ENCODE results near the gene CHST6. TPM values are rescaled to one million over a fixed set of nuclear protein-coding genes. Genes with fewer than 3 reads are reported as not detected.

The CHST6 gene
- total and polyA plus RNA-seq, 10 of the 15 experiments (the other 5 are each of a cell fraction or from before 2014, with no cell fraction given) = 0.14 to 2.5 (median 0.51) TPM

DNA sequence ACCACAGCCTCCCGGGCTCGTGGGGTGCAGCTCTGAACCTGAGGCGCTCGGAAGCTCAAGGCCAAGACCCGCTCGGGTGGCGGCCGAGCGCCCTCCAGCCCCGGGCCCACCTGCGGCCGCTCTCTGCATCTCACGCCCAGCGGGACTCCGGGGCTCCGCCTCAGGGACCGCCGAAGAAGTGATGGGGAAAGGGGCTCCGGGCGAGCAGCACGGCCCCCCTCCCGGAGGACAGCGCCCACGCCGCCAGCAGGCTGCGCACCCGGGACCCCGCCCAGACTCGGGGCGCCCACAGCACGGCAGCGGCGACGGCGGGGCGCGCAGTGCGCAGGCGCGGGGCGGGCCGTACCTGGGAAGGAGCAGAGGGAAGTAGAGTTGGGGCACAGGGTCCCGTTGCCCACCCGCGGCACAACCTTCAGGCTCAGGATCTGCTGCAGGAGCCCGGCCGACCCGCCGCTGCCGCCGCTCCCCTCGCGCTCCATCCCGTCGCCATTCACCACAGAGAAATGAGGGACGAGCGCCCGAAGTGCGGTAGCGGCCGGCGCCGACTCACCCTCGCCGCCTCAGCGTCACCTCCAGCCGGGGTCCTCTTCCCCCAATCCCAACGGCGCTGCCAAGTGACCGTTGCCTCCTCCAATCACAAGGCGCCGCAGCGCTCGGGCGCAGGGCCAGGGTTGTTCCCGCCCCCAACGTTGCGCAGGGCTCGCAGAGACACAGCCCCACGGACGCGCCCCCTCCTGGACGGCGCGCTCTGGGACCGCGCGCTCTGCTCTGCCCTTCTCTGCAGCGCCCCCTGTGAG, 30.9 kb downstream of the CHST6 start, which contains the start of gene TMEM170A:
TSS of gene TMEM170A (minus strand) at position 568 of the 797 bp plus-strand sequence. CDS start at position 479, 89 bp downstream.
- H4K20me1 ChIP-seq (ENCODE audit: control insufficient read depth, insufficient read depth) = no peaks in the 10 kb centered on the region
- FAIRE-seq (peak; percentile 83), DNase-seq (ENCODE audit: low read depth, low spot score) (peak; percentile 94), ATAC-seq (peak; percentile 96)
- peaks cover 44% of the 10 kb centered on the region for H3K79me2 ChIP-seq (ENCODE audit: control insufficient read depth, insufficient read depth, low read length)
- ChIA-PET SMC1A (ENCODE audit: uncharacterized antibody, unreplicated experiment) (interaction anchor here (0.6 to 1.4 kb wide), 9 partner anchors 9 to 265 kb away, joined by 3 to 7 read pairs (median 3); partner anchors contain the start of genes CFDP1, KARS1 and TERF2IP), CTCF (interaction anchor here (0.6 to 4.3 kb wide), 40 partner anchors 8 to 281 kb away, joined by 3 to 34 read pairs (median 4); partner anchors contain the start of genes ADAT1, CFDP1 and CHST6), POLR2A (interaction anchor here (0.6 to 1.3 kb wide), 8 partner anchors 30 to 138 kb away, joined by 3 to 7 read pairs (median 3); partner anchors contain the start of gene CFDP1), RAD21 (ENCODE audit: unreplicated experiment) (interaction anchor here (0.8 to 2.6 kb wide), 8 partner anchors 43 to 264 kb away, joined by 3 to 14 read pairs (median 3); partner anchors contain the start of genes ADAT1, KARS1 and TERF2IP)
- H3K27me3 ChIP-seq (replicated peaks in 1 of 2; ENCODE audit: control insufficient read depth in 2 of 2, insufficient read depth in 2 of 2, low read length in 1 of 2) = no peaks in the 10 kb centered on the region
- peak within 1 kb of the TSS; percentile 97 for H2AFZ ChIP-seq (ENCODE audit: control insufficient read depth, low read depth, low read length)
- intact Hi-C loops (cut with micrococcal nuclease; ENCODE audit: unreplicated experiment) (loop anchor here (1.0 to 5.0 kb wide), 6 partner anchors 31 to 265 kb away; partner anchors contain the start of genes ADAT1 and CFDP1), in situ Hi-C loops (cut with MboI) (loop anchor here (10.0 to 25.0 kb wide), 2 partner anchors 160 to 1723 kb away; partner anchors contain the start of genes ADAT1, MON1B and SYCE1L)
- WGBS (ENCODE audit: insufficient coverage, insufficient replicate concordance, low lambda C conversion rate, missing lambda C conversion rate) = under 1% methylated on average over 77 of the region's 89 CpGs
- peak within 1 kb of the TSS; percentile 82 for H3K4me2 ChIP-seq (ENCODE audit: control insufficient read depth, insufficient read depth)
- H3K4me1 ChIP-seq (ENCODE audit: control insufficient read depth, insufficient read depth, low read length) = peaks cover 6% of the 10 kb centered on the region
- H3K9ac ChIP-seq (ENCODE audit: control insufficient read depth, insufficient read depth, low read length) = peak within 1 kb of the TSS; percentile 82
- peaks cover 0 to 2% of the 10 kb centered on the region in 2 experiments; a peak in 2 of 4 replicates for H3K36me3 ChIP-seq (ENCODE audit: control insufficient read depth in 2 of 2, insufficient read depth in 2 of 2, low read length in 1 of 2)
- H3K4me3 ChIP-seq = peak within 1 kb of the TSS; percentile 89
- no TSS peak for BruUV-seq (replicated peaks)
- H3K9me3 ChIP-seq (replicated peaks; ENCODE audit: control insufficient read depth, insufficient read depth, low read length) = no peaks in the 10 kb centered on the region
- H3K27ac ChIP-seq (ENCODE audit: control insufficient read depth, insufficient read depth) = peak within 1 kb of the TSS; percentile 85
- TF ChIP-seq SREBF1 (IDR thresholded peaks at IDR 0.05; ENCODE audit: low read length) = no peak
- TF ChIP-seq STAT3 (IDR thresholded peaks at IDR 0.05; ENCODE audit: low read depth, low read length) = no peak
- TF ChIP-seq ZNF217 (IDR thresholded peaks at IDR 0.05) = no peak
- TF ChIP-seq, protein P1, sequence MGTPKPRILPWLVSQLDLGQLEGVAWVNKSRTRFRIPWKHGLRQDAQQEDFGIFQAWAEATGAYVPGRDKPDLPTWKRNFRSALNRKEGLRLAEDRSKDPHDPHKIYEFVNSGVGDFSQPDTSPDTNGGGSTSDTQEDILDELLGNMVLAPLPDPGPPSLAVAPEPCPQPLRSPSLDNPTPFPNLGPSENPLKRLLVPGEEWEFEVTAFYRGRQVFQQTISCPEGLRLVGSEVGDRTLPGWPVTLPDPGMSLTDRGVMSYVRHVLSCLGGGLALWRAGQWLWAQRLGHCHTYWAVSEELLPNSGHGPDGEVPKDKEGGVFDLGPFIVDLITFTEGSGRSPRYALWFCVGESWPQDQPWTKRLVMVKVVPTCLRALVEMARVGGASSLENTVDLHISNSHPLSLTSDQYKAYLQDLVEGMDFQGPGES (IDR thresholded peaks at IDR 0.05) = peak; percentile 77
- no peak for TF ChIP-seq ZBED1 (IDR thresholded peaks at IDR 0.05; ENCODE audit: borderline replicate concordance)
- 0 out of 2 replicates have a peak, but pooled peaks have one; percentile 29 for TF ChIP-seq MYB (IDR thresholded peaks at IDR 0.05; ENCODE audit: borderline replicate concordance, low read depth, low read length)
- TF ChIP-seq, protein P2, sequence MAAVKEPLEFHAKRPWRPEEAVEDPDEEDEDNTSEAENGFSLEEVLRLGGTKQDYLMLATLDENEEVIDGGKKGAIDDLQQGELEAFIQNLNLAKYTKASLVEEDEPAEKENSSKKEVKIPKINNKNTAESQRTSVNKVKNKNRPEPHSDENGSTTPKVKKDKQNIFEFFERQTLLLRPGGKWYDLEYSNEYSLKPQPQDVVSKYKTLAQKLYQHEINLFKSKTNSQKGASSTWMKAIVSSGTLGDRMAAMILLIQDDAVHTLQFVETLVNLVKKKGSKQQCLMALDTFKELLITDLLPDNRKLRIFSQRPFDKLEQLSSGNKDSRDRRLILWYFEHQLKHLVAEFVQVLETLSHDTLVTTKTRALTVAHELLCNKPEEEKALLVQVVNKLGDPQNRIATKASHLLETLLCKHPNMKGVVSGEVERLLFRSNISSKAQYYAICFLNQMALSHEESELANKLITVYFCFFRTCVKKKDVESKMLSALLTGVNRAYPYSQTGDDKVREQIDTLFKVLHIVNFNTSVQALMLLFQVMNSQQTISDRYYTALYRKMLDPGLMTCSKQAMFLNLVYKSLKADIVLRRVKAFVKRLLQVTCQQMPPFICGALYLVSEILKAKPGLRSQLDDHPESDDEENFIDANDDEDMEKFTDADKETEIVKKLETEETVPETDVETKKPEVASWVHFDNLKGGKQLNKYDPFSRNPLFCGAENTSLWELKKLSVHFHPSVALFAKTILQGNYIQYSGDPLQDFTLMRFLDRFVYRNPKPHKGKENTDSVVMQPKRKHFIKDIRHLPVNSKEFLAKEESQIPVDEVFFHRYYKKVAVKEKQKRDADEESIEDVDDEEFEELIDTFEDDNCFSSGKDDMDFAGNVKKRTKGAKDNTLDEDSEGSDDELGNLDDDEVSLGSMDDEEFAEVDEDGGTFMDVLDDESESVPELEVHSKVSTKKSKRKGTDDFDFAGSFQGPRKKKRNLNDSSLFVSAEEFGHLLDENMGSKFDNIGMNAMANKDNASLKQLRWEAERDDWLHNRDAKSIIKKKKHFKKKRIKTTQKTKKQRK (IDR thresholded peaks at IDR 0.05; ENCODE audit: low read depth, low read length) = no peak
- peak; percentile 22 for TF ChIP-seq FOS (IDR thresholded peaks at IDR 0.05; ENCODE audit: borderline replicate concordance, extremely low read depth, insufficient read length)
- no peak for TF ChIP-seq MTA3 (IDR thresholded peaks at IDR 0.05; ENCODE audit: borderline replicate concordance, low read length)
- TF ChIP-seq, protein P3, sequence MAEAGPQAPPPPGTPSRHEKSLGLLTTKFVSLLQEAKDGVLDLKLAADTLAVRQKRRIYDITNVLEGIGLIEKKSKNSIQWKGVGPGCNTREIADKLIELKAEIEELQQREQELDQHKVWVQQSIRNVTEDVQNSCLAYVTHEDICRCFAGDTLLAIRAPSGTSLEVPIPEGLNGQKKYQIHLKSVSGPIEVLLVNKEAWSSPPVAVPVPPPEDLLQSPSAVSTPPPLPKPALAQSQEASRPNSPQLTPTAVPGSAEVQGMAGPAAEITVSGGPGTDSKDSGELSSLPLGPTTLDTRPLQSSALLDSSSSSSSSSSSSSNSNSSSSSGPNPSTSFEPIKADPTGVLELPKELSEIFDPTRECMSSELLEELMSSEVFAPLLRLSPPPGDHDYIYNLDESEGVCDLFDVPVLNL (IDR thresholded peaks at IDR 0.05; ENCODE audit: low read depth, low read length) = peak; percentile 59; the same call in 1 of the 2 replicates
- no peak for TF ChIP-seq BRCA1 (IDR thresholded peaks at IDR 0.05; ENCODE audit: low read depth, low read length)
- TF ChIP-seq, protein P4, sequence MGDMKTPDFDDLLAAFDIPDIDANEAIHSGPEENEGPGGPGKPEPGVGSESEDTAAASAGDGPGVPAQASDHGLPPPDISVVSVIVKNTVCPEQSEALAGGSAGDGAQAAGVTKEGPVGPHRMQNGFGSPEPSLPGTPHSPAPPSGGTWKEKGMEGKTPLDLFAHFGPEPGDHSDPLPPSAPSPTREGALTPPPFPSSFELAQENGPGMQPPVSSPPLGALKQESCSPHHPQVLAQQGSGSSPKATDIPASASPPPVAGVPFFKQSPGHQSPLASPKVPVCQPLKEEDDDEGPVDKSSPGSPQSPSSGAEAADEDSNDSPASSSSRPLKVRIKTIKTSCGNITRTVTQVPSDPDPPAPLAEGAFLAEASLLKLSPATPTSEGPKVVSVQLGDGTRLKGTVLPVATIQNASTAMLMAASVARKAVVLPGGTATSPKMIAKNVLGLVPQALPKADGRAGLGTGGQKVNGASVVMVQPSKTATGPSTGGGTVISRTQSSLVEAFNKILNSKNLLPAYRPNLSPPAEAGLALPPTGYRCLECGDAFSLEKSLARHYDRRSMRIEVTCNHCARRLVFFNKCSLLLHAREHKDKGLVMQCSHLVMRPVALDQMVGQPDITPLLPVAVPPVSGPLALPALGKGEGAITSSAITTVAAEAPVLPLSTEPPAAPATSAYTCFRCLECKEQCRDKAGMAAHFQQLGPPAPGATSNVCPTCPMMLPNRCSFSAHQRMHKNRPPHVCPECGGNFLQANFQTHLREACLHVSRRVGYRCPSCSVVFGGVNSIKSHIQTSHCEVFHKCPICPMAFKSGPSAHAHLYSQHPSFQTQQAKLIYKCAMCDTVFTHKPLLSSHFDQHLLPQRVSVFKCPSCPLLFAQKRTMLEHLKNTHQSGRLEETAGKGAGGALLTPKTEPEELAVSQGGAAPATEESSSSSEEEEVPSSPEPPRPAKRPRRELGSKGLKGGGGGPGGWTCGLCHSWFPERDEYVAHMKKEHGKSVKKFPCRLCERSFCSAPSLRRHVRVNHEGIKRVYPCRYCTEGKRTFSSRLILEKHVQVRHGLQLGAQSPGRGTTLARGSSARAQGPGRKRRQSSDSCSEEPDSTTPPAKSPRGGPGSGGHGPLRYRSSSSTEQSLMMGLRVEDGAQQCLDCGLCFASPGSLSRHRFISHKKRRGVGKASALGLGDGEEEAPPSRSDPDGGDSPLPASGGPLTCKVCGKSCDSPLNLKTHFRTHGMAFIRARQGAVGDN (IDR thresholded peaks at IDR 0.05) = peak; percentile 61; the same call in 1 of the 2 replicates

Data from GM12878 (cell line).